Measurements from ENCODE around the gene MTFMT. TPM values are rescaled to one million over a fixed set of nuclear protein-coding genes. Genes with fewer than 3 reads are reported as not detected.

The MTFMT gene
- 17.2 and 21.0 TPM in 2 replicates for total RNA-seq

GRCh38 chr15:65028921-65029735, at the start of gene MTFMT:
Gene MTFMT (minus strand): TSS chr15:65029639. CDS start chr15:65029613, 26 bp downstream.

GRCh38 chr15:65076486-65077290, 47.2 kb upstream of the MTFMT start, which contains the start of gene KBTBD13:
Gene KBTBD13 (plus strand): TSS chr15:65076746. CDS start chr15:65076816, 70 bp downstream.

GRCh38 chr15:65067645-65068402, 38.4 kb upstream of the MTFMT start, which contains the start of gene RASL12:
Gene RASL12 (minus strand): TSS chr15:65067991. CDS start chr15:65067835, 156 bp downstream.

GRCh38 chr15:65044724-65045481, 15.5 kb upstream of the MTFMT start, which contains the start of gene SLC51B:
Gene SLC51B (plus strand): TSS chr15:65045387. CDS start chr15:65050005, 4,618 bp downstream.

GRCh38 chr15:64989416-64990167, 39.8 kb downstream of the MTFMT start, which contains the start of gene SPG21:
Gene SPG21 (minus strand): TSS chr15:64989914. CDS start chr15:64983569, 6,345 bp downstream.

Other genes with a start within 250 kb of the MTFMT start
- gene PIF1, start 204.0 kb downstream of the MTFMT start, total RNA-seq = 2.4 and 5.8 TPM in 2 replicates
- gene PLEKHO2, start 187.7 kb downstream of the MTFMT start, total RNA-seq = 23.2 and 26.0 TPM in 2 replicates
- 2.7 and 4.8 TPM in 2 replicates for gene ANKDD1A, start 117.7 kb downstream of the MTFMT start, total RNA-seq
- gene SPG21, start 39.7 kb downstream of the MTFMT start, total RNA-seq = 67.6 and 69.8 TPM in 2 replicates
- not detected in 2 replicates for gene SLC51B, start 15.7 kb upstream of the MTFMT start, total RNA-seq
- not detected in 2 replicates for gene RASL12, start 38.4 kb upstream of the MTFMT start, total RNA-seq
- gene KBTBD13, start 47.1 kb upstream of the MTFMT start, total RNA-seq = not detected in 2 replicates
- 1.8 and 2.8 TPM in 2 replicates for gene UBAP1L, start 85.6 kb upstream of the MTFMT start, total RNA-seq
- gene PDCD7, start 104.2 kb upstream of the MTFMT start, total RNA-seq = 14.3 and 16.5 TPM in 2 replicates
- gene CLPX, start 155.7 kb upstream of the MTFMT start, total RNA-seq = 39.2 and 69.0 TPM in 2 replicates
- 0.59 TPM in 1 of 2 replicates, not detected in the other for gene CILP, start 181.8 kb upstream of the MTFMT start, total RNA-seq